ENCODE measurements around the gene GLTP. TPM values are rescaled to one million over a fixed set of nuclear protein-coding genes. Genes with fewer than 3 reads are reported as not detected.
A peak's percentile ranks its signal among the peaks of the same experiment; 100 is the strongest.

Gene GLTP
- total and polyA plus RNA-seq, 2 experiments from 2014 or later, result 92.8 to 96.5 TPM

- H3K4me3 ChIP-seq, result no peak overlapping the region
- H3K79me2 ChIP-seq (ENCODE audit: insufficient read depth), result no peaks in the 10 kb centered on the region
- no peaks in the 10 kb centered on the region for H3K36me3 ChIP-seq (ENCODE audit: low read depth)
- no peak for TF ChIP-seq EZH2phosphoT487 (IDR thresholded peaks at IDR 0.05; ENCODE audit: insufficient read depth, low read depth)
- no peak for TF ChIP-seq EZH2 (IDR thresholded peaks at IDR 0.05; ENCODE audit: insufficient read depth, poor library complexity, severe bottlenecking)
- H3K4me2 ChIP-seq (ENCODE audit: unreplicated experiment), result no peak overlapping the region
- H3K27me3 ChIP-seq (replicated peaks; ENCODE audit: insufficient read depth), result no peaks in the 10 kb centered on the region
- in situ Hi-C loops (cut with MboI), result no loop called here
- H3F3A ChIP-seq (ENCODE audit: insufficient read depth), result no peaks in the 10 kb centered on the region
- WGBS, 2 experiments (ENCODE audit: low coverage in 1 of 2, low lambda C conversion rate in 2 of 2, missing lambda C conversion rate in 2 of 2), result 89 to 92% methylated on average over 10 of the region's 10 CpGs
- no peaks in the 10 kb centered on the region for H3K4me1 ChIP-seq (ENCODE audit: insufficient read depth)
- H3K9me3 ChIP-seq (ENCODE audit: low read depth), result no peaks in the 10 kb centered on the region
- no peak overlapping the region for H3K9ac ChIP-seq
- H2AFZ ChIP-seq, result no peak overlapping the region
- no peak overlapping the region for H3K27ac ChIP-seq
- no peaks in the 10 kb centered on the region for H3K9me2 ChIP-seq (ENCODE audit: insufficient read depth)
- no peaks in the 10 kb centered on the region for H4K20me1 ChIP-seq (ENCODE audit: insufficient read depth)
- no peak for DNase-seq
These were observed 69.3 kb downstream of the GLTP start for GRCh38 chr12:109810954-109811623.

- H3K36me3 ChIP-seq (ENCODE audit: low read depth), result no peaks in the 10 kb centered on the region
- in situ Hi-C loops (cut with MboI), result no loop called here
- H3K9me3 ChIP-seq (ENCODE audit: low read depth), result no peaks in the 10 kb centered on the region
- no peak overlapping the region for H2AFZ ChIP-seq
- DNase-seq, result no peak
- no peaks in the 10 kb centered on the region for H3F3A ChIP-seq (ENCODE audit: insufficient read depth)
- no peaks in the 10 kb centered on the region for H3K9me2 ChIP-seq (ENCODE audit: insufficient read depth)
- no peak overlapping the region for H3K4me3 ChIP-seq
- H3K4me2 ChIP-seq (ENCODE audit: unreplicated experiment), result no peak overlapping the region
- TF ChIP-seq EZH2 (IDR thresholded peaks at IDR 0.05; ENCODE audit: insufficient read depth, poor library complexity, severe bottlenecking) (no peak), EZH2phosphoT487 (IDR thresholded peaks at IDR 0.05; ENCODE audit: insufficient read depth, low read depth) (no peak)
- no peaks in the 10 kb centered on the region for H4K20me1 ChIP-seq (ENCODE audit: insufficient read depth)
- WGBS, 2 experiments (ENCODE audit: low coverage in 1 of 2, low lambda C conversion rate in 2 of 2, missing lambda C conversion rate in 2 of 2), result 77 to 92% methylated on average over 1 to 4 of the region's 4 CpGs
- H3K27ac ChIP-seq, result no peak overlapping the region
- no peaks in the 10 kb centered on the region for H3K27me3 ChIP-seq (replicated peaks; ENCODE audit: insufficient read depth)
- no peaks in the 10 kb centered on the region for H3K4me1 ChIP-seq (ENCODE audit: insufficient read depth)
- H3K9ac ChIP-seq, result no peak overlapping the region
- no peaks in the 10 kb centered on the region for H3K79me2 ChIP-seq (ENCODE audit: insufficient read depth)
These were observed 71.3 kb downstream of the GLTP start for GRCh38 chr12:109808876-109809646.

- in situ Hi-C loops (cut with MboI), result no loop called here
- Histone ChIP-seq H3K9me2 (ENCODE audit: insufficient read depth) (no peaks in the 10 kb centered on the region), H3K27ac (no peak overlapping the region), H3K36me3 (ENCODE audit: low read depth) (no peaks in the 10 kb centered on the region), H3K4me2 (ENCODE audit: unreplicated experiment) (no peak overlapping the region), H2AFZ (no peak overlapping the region), H3K79me2 (ENCODE audit: insufficient read depth) (no peaks in the 10 kb centered on the region), H3F3A (ENCODE audit: insufficient read depth) (no peaks in the 10 kb centered on the region), H3K27me3 (replicated peaks; ENCODE audit: insufficient read depth) (no peaks in the 10 kb centered on the region), H3K4me1 (ENCODE audit: insufficient read depth) (no peaks in the 10 kb centered on the region), H3K4me3 (no peak overlapping the region), H4K20me1 (ENCODE audit: insufficient read depth) (no peaks in the 10 kb centered on the region), H3K9ac (no peak overlapping the region), H3K9me3 (ENCODE audit: low read depth) (no peaks in the 10 kb centered on the region)
- DNase-seq, result no peak
- no peak for TF ChIP-seq EZH2 (IDR thresholded peaks at IDR 0.05; ENCODE audit: insufficient read depth, poor library complexity, severe bottlenecking)
- no peak for TF ChIP-seq EZH2phosphoT487 (IDR thresholded peaks at IDR 0.05; ENCODE audit: insufficient read depth, low read depth)
- WGBS, 2 experiments (ENCODE audit: low coverage in 1 of 2, low lambda C conversion rate in 2 of 2, missing lambda C conversion rate in 2 of 2), result 92 to 93% methylated on average over 11 to 12 of the region's 12 CpGs
These were observed 72.2 kb downstream of the GLTP start for GRCh38 chr12:109807954-109808643.

GRCh38 chr12:109804820-109805761, 75.2 kb downstream of the GLTP start:
- peak; percentile 47 for DNase-seq
- H3F3A ChIP-seq (ENCODE audit: insufficient read depth), result no peaks in the 10 kb centered on the region
- TF ChIP-seq EZH2 (IDR thresholded peaks at IDR 0.05; ENCODE audit: insufficient read depth, poor library complexity, severe bottlenecking) (no peak), EZH2phosphoT487 (IDR thresholded peaks at IDR 0.05; ENCODE audit: insufficient read depth, low read depth) (no peak)
- no peaks in the 10 kb centered on the region for H3K27me3 ChIP-seq (replicated peaks; ENCODE audit: insufficient read depth)
- no peaks in the 10 kb centered on the region for H3K36me3 ChIP-seq (ENCODE audit: low read depth)
- no peak overlapping the region for H3K27ac ChIP-seq
- no peaks in the 10 kb centered on the region for H3K9me3 ChIP-seq (ENCODE audit: low read depth)
- no peak overlapping the region for H2AFZ ChIP-seq
- no peak overlapping the region for H3K9ac ChIP-seq
- no peaks in the 10 kb centered on the region for H3K9me2 ChIP-seq (ENCODE audit: insufficient read depth)
- 28 to 29% methylated on average over 12 of the region's 12 CpGs for WGBS, 2 experiments (ENCODE audit: low coverage in 1 of 2, low lambda C conversion rate in 2 of 2, missing lambda C conversion rate in 2 of 2)
- no peaks in the 10 kb centered on the region for H3K79me2 ChIP-seq (ENCODE audit: insufficient read depth)
- no peak overlapping the region for H3K4me3 ChIP-seq
- H3K4me2 ChIP-seq (ENCODE audit: unreplicated experiment), result no peak overlapping the region
- no peaks in the 10 kb centered on the region for H3K4me1 ChIP-seq (ENCODE audit: insufficient read depth)
- in situ Hi-C loops (cut with MboI), result no loop called here
- no peaks in the 10 kb centered on the region for H4K20me1 ChIP-seq (ENCODE audit: insufficient read depth)
